Kidney (tissue), 14 donors: ENCODE measurements around the gene ZNF546. TPM values are rescaled to one million over a fixed set of nuclear protein-coding genes. Genes with fewer than 3 reads are reported as not detected.
A peak's percentile ranks its signal among the peaks of the same experiment; 100 is the strongest.

Source experiments
- DNase-seq, 5 donors: peaks; one replicate each; pipeline ENCODE4 v3.0.0-alpha.2; 2013 to 2020
- FAIRE-seq: peaks from 2 replicates; lab custom pipeline; 2012; peaks lifted over from hg19 to GRCh38; lab: Jason Lieb, UNC
- H3K27ac ChIP-seq, 2 donors: one replicate each; pipeline ENCODE4 v1.7.0; 2013; ENCODE audit warnings: low read depth in 2 of 2, low read length in 2 of 2, inconsistent platforms in 1 of 2
- H3K27me3 ChIP-seq: one replicate; pipeline ENCODE4 v1.7.1; 2013; ENCODE audit warnings: low read length, inconsistent platforms; ENCODE audit not compliant: control insufficient read depth, insufficient read depth
- H3K36me3 ChIP-seq, 3 donors: one replicate each; pipeline versions ENCODE4 v1.7.0 to v1.7.1; 2013; ENCODE audit warnings: low read length in 3 of 3, control low read depth in 1 of 3, inconsistent platforms in 1 of 3; ENCODE audit not compliant: insufficient read depth in 3 of 3, control insufficient read depth in 2 of 3
- H3K4me1 ChIP-seq, 3 donors: one replicate each; pipeline versions ENCODE4 v1.7.0 to v1.7.1; 2013; ENCODE audit warnings: low read length in 3 of 3, inconsistent platforms in 1 of 3, low read depth in 1 of 3; ENCODE audit not compliant: control insufficient read depth in 2 of 3, insufficient read depth in 2 of 3
- H3K4me3 ChIP-seq, 3 donors: one replicate each; pipeline versions ENCODE4 v1.7.0 to v1.8.1; 2013; ENCODE audit warnings: low read length in 3 of 3, control low read depth in 1 of 3, inconsistent platforms in 1 of 3
- H3K9ac ChIP-seq, 3 donors: one replicate each; pipeline versions ENCODE4 v1.7.0 to v1.7.1; 2013; ENCODE audit warnings: low read length in 3 of 3, control low read depth in 1 of 3, inconsistent platforms in 1 of 3
- H3K9me3 ChIP-seq, 3 donors: one replicate each; pipeline versions ENCODE4 v1.7.0 to v1.7.1; 2013; ENCODE audit warnings: low read length in 3 of 3, control low read depth in 1 of 3, inconsistent platforms in 1 of 3; ENCODE audit not compliant: control insufficient read depth in 2 of 3, insufficient read depth in 1 of 3
- intact Hi-C: fragments of 100-400 bp; cut with DNase I; formaldehyde crosslinking; loops from one replicate; pipeline ENCODE4 v1.11.1; 2022
- polyA plus RNA-seq: library from polyadenylated mRNA; stranded (reverse); fragments of 350-450 nt; fragmentation: Illumina TruSeq; extraction: RNeasy Lipid Tissue Mini Kit (QIAGEN cat#74804); gene quantifications from one replicate; pipeline ENCODE4 v1.2.3, GENCODE V29; 2014; ENCODE audit warnings: low read depth, low replicate concordance; ENCODE audit not compliant: insufficient read depth
- total RNA-seq: library from RNA; stranded (reverse); fragmentation: NEBNext Ultra II Directional; extraction: Animal tissue kit (Norgen Biotek cat#: 25700); gene quantifications from one replicate; pipeline ENCODE4 v1.2.1, GENCODE V29; 2021
- TF ChIP-seq, protein P1 (sequence below): IDR thresholded peaks from 3 replicates; pipeline ENCODE4 v1.5.1; 2012; ENCODE audit warnings: mild to moderate bottlenecking, moderate library complexity, borderline replicate concordance; ENCODE audit not compliant: insufficient read depth; ENCODE audit errors: extremely low read depth
- donor health status: control.
- donor health status: control.
- donor health status: control.
- donor health status: control.
- donor health status: control.
- donor health status: DM: yes; HTN: yes; CAD: no.
- donor health status: Normal renal cell carcinoma (clear cell type).

The ZNF546 gene
- total and polyA plus RNA-seq, 2 donors from 2014 or later, result 3.4 to 7.3 TPM

DNA sequence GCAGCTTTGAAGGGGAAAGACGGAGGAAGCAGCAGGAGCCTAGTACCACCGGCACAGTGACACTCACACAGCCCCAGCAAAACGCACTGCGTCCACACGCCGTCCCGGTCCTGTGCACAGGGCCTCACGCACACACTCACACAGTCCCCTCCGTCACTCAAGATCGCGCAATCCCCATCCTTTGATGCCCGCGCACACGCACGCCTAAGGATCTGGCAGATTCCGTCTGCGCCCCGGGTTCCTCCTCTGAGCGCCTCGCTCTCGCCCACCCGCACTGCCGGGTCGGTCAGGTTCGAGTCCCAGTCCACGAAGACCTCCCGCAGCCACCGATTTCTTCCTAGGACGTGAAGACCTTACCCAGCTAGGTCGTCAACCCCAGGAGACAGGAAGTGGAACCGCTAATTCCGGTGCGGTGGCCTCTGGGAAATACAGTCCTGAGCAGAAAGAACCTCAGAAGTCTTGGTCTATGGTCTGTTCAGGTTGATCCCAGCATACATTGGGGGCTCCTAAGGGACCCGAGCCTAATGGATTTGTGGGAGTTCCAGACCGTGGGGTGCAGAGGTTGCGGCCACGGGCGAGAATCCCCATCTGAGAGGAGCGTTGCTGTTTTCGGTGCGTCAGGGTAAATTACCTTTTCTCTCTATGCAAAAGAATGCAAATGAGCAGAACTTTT, 59.1 kb downstream of the ZNF546 start, which contains the start of gene ZNF780B:
Gene ZNF780B, minus strand, starts transcription at position 400 of the 673 bp plus-strand sequence. CDS start 5,899 bp downstream, outside the sequence.
- Histone ChIP-seq H3K27me3 (no peaks in the 10 kb centered on the region), H3K9me3 (peaks cover 0 to 10% (median 3%) of the 10 kb centered on the region in 3 donors), H3K4me3 (peak within 1 kb of the TSS; percentile 84 to 97 (median 93)), H3K9ac (peak within 1 kb of the TSS; percentile 59 to 78 (median 63)), H3K27ac (peak within 1 kb of the TSS; percentile 51 to 69), H3K4me1 (no peaks in the 10 kb centered on the region), H3K36me3 (no peaks in the 10 kb centered on the region)
- DNase-seq (peak; percentile 75 to 88 (median 78)), FAIRE-seq (no peak)
- intact Hi-C loops, result no loop called here
- TF ChIP-seq, protein P1, sequence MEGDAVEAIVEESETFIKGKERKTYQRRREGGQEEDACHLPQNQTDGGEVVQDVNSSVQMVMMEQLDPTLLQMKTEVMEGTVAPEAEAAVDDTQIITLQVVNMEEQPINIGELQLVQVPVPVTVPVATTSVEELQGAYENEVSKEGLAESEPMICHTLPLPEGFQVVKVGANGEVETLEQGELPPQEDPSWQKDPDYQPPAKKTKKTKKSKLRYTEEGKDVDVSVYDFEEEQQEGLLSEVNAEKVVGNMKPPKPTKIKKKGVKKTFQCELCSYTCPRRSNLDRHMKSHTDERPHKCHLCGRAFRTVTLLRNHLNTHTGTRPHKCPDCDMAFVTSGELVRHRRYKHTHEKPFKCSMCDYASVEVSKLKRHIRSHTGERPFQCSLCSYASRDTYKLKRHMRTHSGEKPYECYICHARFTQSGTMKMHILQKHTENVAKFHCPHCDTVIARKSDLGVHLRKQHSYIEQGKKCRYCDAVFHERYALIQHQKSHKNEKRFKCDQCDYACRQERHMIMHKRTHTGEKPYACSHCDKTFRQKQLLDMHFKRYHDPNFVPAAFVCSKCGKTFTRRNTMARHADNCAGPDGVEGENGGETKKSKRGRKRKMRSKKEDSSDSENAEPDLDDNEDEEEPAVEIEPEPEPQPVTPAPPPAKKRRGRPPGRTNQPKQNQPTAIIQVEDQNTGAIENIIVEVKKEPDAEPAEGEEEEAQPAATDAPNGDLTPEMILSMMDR, result no peak

DNA sequence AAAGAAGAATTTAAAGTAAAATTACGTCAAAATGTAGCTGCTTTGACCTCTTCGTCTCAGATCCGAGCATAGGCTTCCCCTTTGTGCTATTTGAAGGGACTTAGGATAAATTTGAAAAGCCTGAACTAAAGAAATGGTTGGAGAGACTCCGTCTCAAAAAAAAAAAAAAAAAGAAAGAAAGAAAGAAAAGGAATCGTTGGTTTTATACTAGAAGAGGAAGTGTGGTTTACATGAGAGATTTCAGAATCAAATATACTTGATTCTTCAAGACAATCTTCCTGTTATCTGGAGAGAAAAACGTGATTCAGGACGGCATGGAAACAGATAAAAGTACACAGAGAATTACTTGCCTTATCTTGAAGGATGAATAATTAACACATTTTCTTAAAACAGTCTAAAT, 59.6 kb downstream of the ZNF546 start:
- Histone ChIP-seq H3K9ac (peak overlapping the region in 2 of 3 donors; percentile 59 to 78), H3K4me3 (peak overlapping the region; percentile 84 to 97 (median 93)), H3K27me3 (no peaks in the 10 kb centered on the region), H3K27ac (no peak overlapping the region), H3K4me1 (no peaks in the 10 kb centered on the region), H3K9me3 (peaks cover 0 to 10% (median 3%) of the 10 kb centered on the region in 3 donors), H3K36me3 (no peaks in the 10 kb centered on the region)
- intact Hi-C loops, result no loop called here
- no peak for FAIRE-seq
- DNase-seq, result peak in 1 of 5 donors; percentile 1
- TF ChIP-seq, protein P1, result no peak

DNA sequence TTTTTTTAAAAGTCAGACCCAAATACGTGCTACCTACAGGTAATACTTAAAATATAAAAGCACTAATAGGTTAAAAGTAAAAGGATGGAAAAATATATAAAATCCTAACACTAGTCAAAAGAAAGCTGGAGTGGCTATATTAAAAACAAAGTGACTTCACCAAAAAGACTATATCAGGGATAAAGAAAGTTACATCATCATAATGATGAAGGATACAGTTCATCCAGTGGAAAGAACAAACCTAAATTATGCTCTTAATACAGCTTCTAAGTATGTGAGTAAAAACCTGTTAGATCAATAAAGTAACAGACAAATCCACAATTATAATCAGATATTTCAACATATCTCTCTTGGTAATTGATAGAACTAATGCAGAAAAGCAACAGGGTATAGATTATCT, 60.3 kb downstream of the ZNF546 start:
- Histone ChIP-seq H3K27ac (no peak overlapping the region), H3K4me3 (peak overlapping the region in 1 of 3 donors; percentile 93), H3K36me3 (no peaks in the 10 kb centered on the region), H3K27me3 (no peaks in the 10 kb centered on the region), H3K9me3 (peaks cover 0 to 10% (median 3%) of the 10 kb centered on the region in 3 donors), H3K4me1 (no peaks in the 10 kb centered on the region), H3K9ac (no peak overlapping the region)
- intact Hi-C loops, result no loop called here
- DNase-seq (no peak), FAIRE-seq (no peak)
- TF ChIP-seq, protein P1, result no peak
